Naive thymus-derived CD4-positive, alpha-beta T cell (primary cell): ENCODE measurements around the gene PCP2. TPM values are rescaled to one million over a fixed set of nuclear protein-coding genes. Genes with fewer than 3 reads are reported as not detected.

Source experiments
- ATAC-seq: fragments of 150-1000 bp; cut with Tn5 transposase; 2 replicates; pipeline ENCODE4 v1.10.0; 2021; ENCODE audit warnings: mild to moderate bottlenecking, moderate library complexity
- CTCF ChIA-PET: fragments of 350-600 bp; sonication (Branson Sonifier 250); formaldehyde crosslinking; loops from one replicate; lab custom pipeline; 2021; ENCODE audit warnings: antibody characterized with exemption; lab: Charles Lee
- POLR2A ChIA-PET: fragments of 350-600 bp; sonication (Branson Sonifier 250); formaldehyde crosslinking; loops from one replicate; lab custom pipeline; 2021; ENCODE audit warnings: antibody characterized with exemption, inconsistent platforms; lab: Charles Lee
- DNase-seq, 9 donors: peaks; one replicate each; pipeline versions ENCODE4 v3.0.0 to v3.0.0-alpha.2; 2020 to 2022; ENCODE audit warnings: mixed read lengths in 1 of 9
- H3K27ac ChIP-seq: one replicate; pipeline ENCODE4 v1.7.0; 2013; ENCODE audit warnings: mild to moderate bottlenecking, low read depth, low read length, moderate library complexity
- H3K27me3 ChIP-seq, 2 donors: one replicate each; pipeline ENCODE4 v1.7.0; 2013; ENCODE audit warnings: low read length in 2 of 2, mild to moderate bottlenecking in 2 of 2, moderate library complexity in 2 of 2; ENCODE audit not compliant: control insufficient read depth in 2 of 2, insufficient read depth in 2 of 2
- H3K36me3 ChIP-seq, 3 experiments: 1 replicate in 2 of 3; 2 replicates in 1 of 3; pipeline ENCODE4 v1.7.0; 2013; ENCODE audit warnings: low read length in 3 of 3, mild to moderate bottlenecking in 3 of 3, moderate library complexity in 1 of 3; ENCODE audit not compliant: insufficient read depth in 3 of 3, control insufficient read depth in 2 of 3
- H3K4me1 ChIP-seq, 2 donors: one replicate each; pipeline ENCODE4 v1.7.0; 2013; ENCODE audit warnings: low read length in 2 of 2, mild to moderate bottlenecking in 2 of 2, moderate library complexity in 1 of 2; ENCODE audit not compliant: control insufficient read depth in 2 of 2, insufficient read depth in 2 of 2
- H3K4me3 ChIP-seq: 2 replicates; pipeline ENCODE4 v1.7.0; 2013; ENCODE audit warnings: mild to moderate bottlenecking, low read length
- H3K9me3 ChIP-seq, 3 experiments: 1 replicate in 2 of 3; 2 replicates in 1 of 3; pipeline ENCODE4 v1.7.0; 2013; ENCODE audit warnings: low read length in 3 of 3; ENCODE audit not compliant: control insufficient read depth in 2 of 3
- H3K27ac Mint-ChIP-seq, 9 donors: one replicate each; pipeline ENCODE4 v1.8.0; 2020 to 2022; ENCODE audit warnings: mixed read lengths in 9 of 9, mild to moderate bottlenecking in 8 of 9, moderate library complexity in 5 of 9, inconsistent platforms in 2 of 9
- H3K27me3 Mint-ChIP-seq, 5 donors: one replicate each; pipeline ENCODE4 v1.8.0; 2021 to 2022; ENCODE audit warnings: mixed read lengths in 5 of 5, mild to moderate bottlenecking in 1 of 5
- H3K36me3 Mint-ChIP-seq, 5 donors: one replicate each; pipeline ENCODE4 v1.8.0; 2020 to 2022; ENCODE audit warnings: mixed read lengths in 5 of 5, mild to moderate bottlenecking in 3 of 5, inconsistent platforms in 1 of 5
- H3K4me1 Mint-ChIP-seq, 7 donors: one replicate each; pipeline ENCODE4 v1.8.0; 2020 to 2022; ENCODE audit warnings: mixed read lengths in 7 of 7, mild to moderate bottlenecking in 3 of 7, inconsistent platforms in 1 of 7
- H3K4me3 Mint-ChIP-seq, 10 donors: one replicate each; pipeline ENCODE4 v1.8.0; 2020 to 2022; ENCODE audit warnings: mild to moderate bottlenecking in 10 of 10, mixed read lengths in 10 of 10, moderate library complexity in 6 of 10, inconsistent platforms in 2 of 10
- H3K9me3 Mint-ChIP-seq, 11 donors: one replicate each; pipeline ENCODE4 v1.8.0; 2020 to 2022; ENCODE audit warnings: mixed read lengths in 11 of 11, mild to moderate bottlenecking in 4 of 11, inconsistent platforms in 1 of 11, moderate library complexity in 1 of 11
- intact Hi-C, 2 donors: fragments of 100-400 bp; cut with micrococcal nuclease; formaldehyde crosslinking; loops; one replicate each; pipeline ENCODE4 v1.15.1; 2023
- polyA plus RNA-seq, 2 donors: library from polyadenylated mRNA; unstranded; fragments of 300-500 nt; fragmentation: Illumina TruSeq; gene quantifications; one replicate each; pipeline ENCODE4 v1.2.3, GENCODE V29; 2021
- total RNA-seq, 6 experiments: library from RNA in 5 of 6; stranded (reverse) in 5 of 6; gene quantifications; 1 replicate in 5 of 6; 2 replicates in 1 of 6; pipeline ENCODE4 v1.2.3 and lab custom pipeline; 2021 to 2026

The PCP2 gene
- total and polyA plus RNA-seq, 7 experiments from 2014 or later: 2.2 to 13.4 (median 5.4) TPM; not detected in 2

DNA sequence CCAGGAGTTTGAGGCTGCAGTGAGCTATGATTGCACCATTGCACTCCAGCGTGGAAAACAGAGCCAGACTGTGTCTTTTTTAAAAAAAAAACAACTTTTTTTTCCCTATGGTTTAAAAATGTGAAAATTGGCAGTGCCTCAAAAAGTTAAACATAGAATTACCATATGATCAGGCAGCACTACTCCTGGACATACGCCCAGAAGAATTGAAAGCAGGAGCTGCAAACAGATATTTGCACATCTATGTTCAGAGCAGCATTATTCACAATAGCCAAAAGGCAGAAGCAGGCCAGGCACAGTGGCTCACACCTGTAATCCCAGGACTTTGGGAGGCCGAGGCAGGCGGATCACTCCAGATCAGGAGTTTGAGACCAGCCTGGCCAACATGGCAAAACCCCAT lies 31.6 kb upstream of the PCP2 start:
- POLR2A ChIA-PET: interaction anchor here (1.1 kb wide), 1 partner anchor 13 kb away, joined by 3 read pairs; no protein-coding TSS in a partner anchor
- Histone ChIP-seq H3K36me3 (no peaks in the 10 kb centered on the region), H3K9me3 (no peaks in the 10 kb centered on the region), H3K27ac (no peak overlapping the region), H3K4me3 (no peak overlapping the region), H3K27me3 (no peaks in the 10 kb centered on the region), H3K4me1 (no peaks in the 10 kb centered on the region)
- no peak for ATAC-seq
- H3K4me3 Mint-ChIP-seq: no peak overlapping the region
- intact Hi-C loops: no loop called here
- H3K27ac Mint-ChIP-seq: no peak overlapping the region
- CTCF ChIA-PET: interaction anchor here (0.6 kb wide), 1 partner anchor 127 kb away, joined by 5 read pairs; no protein-coding TSS in a partner anchor
- no peaks in the 10 kb centered on the region for H3K36me3 Mint-ChIP-seq
- no peak for DNase-seq
- H3K9me3 Mint-ChIP-seq: no peaks in the 10 kb centered on the region
- peaks cover 6 to 14% (median 8%) of the 10 kb centered on the region in 5 donors for H3K27me3 Mint-ChIP-seq
- H3K4me1 Mint-ChIP-seq: peaks cover 0 to 11% (median 2%) of the 10 kb centered on the region in 7 donors

DNA sequence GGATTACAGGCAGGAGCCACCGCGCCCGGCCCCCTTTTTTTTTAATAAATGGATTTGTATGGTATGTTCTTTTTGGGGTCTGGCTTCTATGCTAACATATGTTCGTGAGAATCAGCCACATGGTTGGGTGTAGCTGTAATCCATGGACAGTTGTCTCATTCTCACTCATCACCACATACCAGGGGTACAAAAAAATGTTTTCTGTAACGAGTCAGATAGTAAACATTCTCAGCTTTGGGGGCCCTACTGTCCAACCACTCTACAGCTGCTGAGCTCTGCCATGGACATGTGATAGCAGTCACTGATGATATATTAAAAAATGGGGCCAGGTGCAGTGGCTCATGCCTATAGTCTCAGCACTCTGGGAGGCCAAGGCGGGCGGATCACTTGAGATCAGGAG lies 30.2 kb upstream of the PCP2 start:
- H3K36me3 ChIP-seq: no peaks in the 10 kb centered on the region
- ChIA-PET POLR2A (no interaction called here), CTCF (no interaction called here)
- H3K9me3 ChIP-seq: no peaks in the 10 kb centered on the region
- no peak for ATAC-seq
- H3K4me3 ChIP-seq: no peak overlapping the region
- Mint-ChIP-seq H3K9me3 (no peaks in the 10 kb centered on the region), H3K4me3 (no peak overlapping the region), H3K27ac (no peak overlapping the region), H3K4me1 (peaks cover 0 to 6% (median 0%) of the 10 kb centered on the region in 7 donors), H3K36me3 (no peaks in the 10 kb centered on the region), H3K27me3 (peaks cover 0 to 6% (median 2%) of the 10 kb centered on the region in 5 donors)
- no peaks in the 10 kb centered on the region for H3K4me1 ChIP-seq
- intact Hi-C loops: no loop called here
- H3K27me3 ChIP-seq: no peaks in the 10 kb centered on the region
- DNase-seq: no peak
- H3K27ac ChIP-seq: no peak overlapping the region

DNA sequence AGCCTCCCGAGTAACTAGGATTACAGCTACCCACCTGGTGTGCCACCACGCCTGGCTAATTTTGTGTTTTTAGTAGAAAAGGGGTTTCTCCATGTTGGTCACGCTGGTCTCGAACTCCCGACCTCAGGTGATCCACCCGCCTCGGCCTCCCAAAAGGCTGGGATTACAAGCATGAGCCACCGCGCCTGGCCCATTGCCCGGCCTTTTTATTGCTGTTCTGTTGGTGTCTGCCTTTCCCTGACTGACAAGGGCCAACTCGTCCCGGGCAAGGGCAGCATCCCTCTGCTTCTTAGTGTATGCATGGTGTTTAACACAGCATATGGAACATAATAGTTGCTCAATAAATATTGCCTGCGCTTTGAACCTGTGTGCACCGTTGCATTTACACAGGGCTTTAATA lies 29.1 kb upstream of the PCP2 start:
- H3K36me3 ChIP-seq: no peaks in the 10 kb centered on the region
- no peak for ATAC-seq
- ChIA-PET CTCF (no interaction called here), POLR2A (no interaction called here)
- no peaks in the 10 kb centered on the region for H3K36me3 Mint-ChIP-seq
- H3K27me3 Mint-ChIP-seq: peaks cover 0 to 6% (median 2%) of the 10 kb centered on the region in 5 donors
- H3K4me3 ChIP-seq: no peak overlapping the region
- intact Hi-C loops: no loop called here
- H3K4me1 Mint-ChIP-seq: peaks cover 5 to 10% (median 9%) of the 10 kb centered on the region in 7 donors
- H3K27ac Mint-ChIP-seq: no peak overlapping the region
- no peak for DNase-seq
- no peaks in the 10 kb centered on the region for H3K27me3 ChIP-seq
- no peaks in the 10 kb centered on the region for H3K9me3 ChIP-seq
- peaks cover 0 to 9% of the 10 kb centered on the region in 2 donors for H3K4me1 ChIP-seq
- H3K4me3 Mint-ChIP-seq: no peak overlapping the region
- H3K9me3 Mint-ChIP-seq: peaks cover 0 to 1% (median 0%) of the 10 kb centered on the region in 11 donors
- no peak overlapping the region for H3K27ac ChIP-seq

DNA sequence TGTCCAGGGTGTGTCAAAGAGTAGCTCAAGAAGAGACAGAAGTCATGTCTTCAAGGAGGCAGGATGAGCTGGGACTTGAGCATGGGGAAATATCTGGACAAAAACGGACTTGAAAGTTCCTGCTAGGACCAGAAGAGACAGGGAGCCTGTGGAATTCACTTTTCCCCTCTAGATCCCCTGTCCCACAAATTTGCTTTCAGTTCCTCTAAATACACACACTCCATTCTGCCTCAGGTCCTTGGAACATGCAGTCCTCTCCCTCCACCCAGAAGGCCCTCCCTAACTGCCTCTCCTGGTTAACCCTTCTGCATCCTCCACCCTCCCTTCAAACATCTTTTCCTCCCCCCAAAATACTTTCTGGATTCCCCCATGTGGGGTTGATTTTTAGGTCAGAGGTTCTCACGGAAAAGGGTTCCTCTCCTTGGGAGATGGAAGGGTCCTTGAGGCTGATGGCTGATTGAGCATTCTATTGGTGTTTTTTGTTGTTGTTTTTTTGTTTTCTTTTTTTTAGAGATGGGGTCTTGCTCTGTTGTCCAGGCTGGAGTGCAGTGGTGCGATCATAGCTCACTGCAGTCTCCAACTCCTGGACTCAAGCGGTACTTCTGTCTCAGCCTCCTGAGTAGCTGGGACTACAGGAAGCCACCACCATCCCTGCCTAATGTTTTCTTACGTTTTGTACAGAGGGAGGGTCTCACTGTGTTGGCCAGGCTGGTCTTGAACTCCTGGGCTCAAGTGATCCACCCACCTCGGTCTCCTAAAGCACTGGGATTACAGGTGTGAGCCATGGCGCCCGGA lies 28.4 kb upstream of the PCP2 start:
- H3K4me3 Mint-ChIP-seq: peak overlapping the region in 2 of 10 donors; percentile 26 to 34
- Histone ChIP-seq H3K4me3 (no peak overlapping the region), H3K36me3 (no peaks in the 10 kb centered on the region), H3K27ac (no peak overlapping the region), H3K4me1 (peaks cover 0 to 16% of the 10 kb centered on the region in 2 donors), H3K27me3 (no peaks in the 10 kb centered on the region), H3K9me3 (no peaks in the 10 kb centered on the region)
- H3K27ac Mint-ChIP-seq: no peak overlapping the region
- peaks cover 5 to 16% (median 15%) of the 10 kb centered on the region in 7 donors for H3K4me1 Mint-ChIP-seq
- DNase-seq (no peak), ATAC-seq (no peak)
- peaks cover 0 to 3% (median 2%) of the 10 kb centered on the region in 5 donors for H3K27me3 Mint-ChIP-seq
- POLR2A ChIA-PET: interaction anchor here (0.6 kb wide), 1 partner anchor 91 kb away, joined by 3 read pairs; no protein-coding TSS in a partner anchor
- H3K9me3 Mint-ChIP-seq: peaks cover 0 to 1% (median 0%) of the 10 kb centered on the region in 11 donors
- no peaks in the 10 kb centered on the region for H3K36me3 Mint-ChIP-seq
- CTCF ChIA-PET: interaction anchor here (0.6 kb wide), 1 partner anchor 440 kb away, joined by 3 read pairs; no protein-coding TSS in a partner anchor
- intact Hi-C loops: no loop called here

DNA sequence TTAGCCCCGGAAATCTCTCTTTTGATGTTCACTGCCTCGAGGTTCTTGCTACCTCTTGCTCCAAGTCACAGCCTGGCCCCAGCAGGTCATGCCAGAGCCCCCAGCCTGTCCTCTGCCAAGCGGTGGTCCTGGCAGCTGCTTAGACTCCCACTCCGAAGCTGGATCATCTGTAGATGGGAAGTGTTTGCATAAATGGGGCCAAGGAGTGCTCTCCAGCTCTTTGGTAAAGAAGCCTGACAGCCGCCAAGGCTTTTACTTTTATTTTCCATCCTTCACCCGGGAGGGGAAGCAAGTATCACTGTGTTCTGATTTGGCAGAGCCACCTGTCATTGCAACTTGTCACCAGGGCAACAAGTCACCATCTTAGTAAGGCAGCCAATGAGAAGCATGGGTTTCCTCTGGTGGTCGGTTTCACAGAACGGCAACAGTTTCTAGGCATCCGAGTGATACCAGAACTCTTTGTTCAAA lies 24.7 kb upstream of the PCP2 start:
- peak overlapping the region; percentile 72 for H3K27ac ChIP-seq

DNA sequence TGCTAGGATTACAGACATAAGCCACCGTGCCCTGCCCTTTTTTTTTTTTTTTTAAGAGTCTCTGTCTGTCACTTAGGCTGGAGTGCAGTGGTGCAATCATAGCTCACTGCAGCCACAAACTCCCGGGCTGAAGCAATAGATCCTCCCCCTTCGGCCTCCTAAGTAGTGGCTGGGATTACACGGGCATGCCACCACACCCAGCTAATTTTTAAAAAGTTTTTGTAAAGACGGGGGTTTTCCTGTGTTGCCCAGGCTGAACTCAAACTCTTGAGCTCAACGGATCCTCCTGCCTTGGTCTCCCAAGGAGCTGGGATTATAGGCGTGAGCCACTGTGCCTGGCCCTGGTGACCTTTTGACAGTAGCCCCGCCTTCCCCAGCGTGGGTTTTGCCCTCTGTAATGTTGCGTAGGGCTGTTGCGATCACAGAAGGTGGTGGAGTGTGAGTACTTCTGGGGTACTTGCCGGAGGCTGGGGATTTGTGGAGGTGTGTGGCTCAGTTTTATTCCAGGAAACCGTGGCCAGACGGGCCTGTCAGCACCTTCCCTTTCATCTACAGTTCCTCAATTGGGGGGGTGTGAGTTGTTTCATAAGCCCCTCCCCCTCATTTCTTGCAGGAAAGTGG lies 23.7 kb upstream of the PCP2 start:
- no peaks in the 10 kb centered on the region for H3K9me3 ChIP-seq
- no peaks in the 10 kb centered on the region for H3K36me3 ChIP-seq
- peaks cover 0 to 2% (median 0%) of the 10 kb centered on the region in 5 donors for H3K36me3 Mint-ChIP-seq
- peaks cover 7 to 26% (median 20%) of the 10 kb centered on the region in 7 donors for H3K4me1 Mint-ChIP-seq
- H3K27me3 Mint-ChIP-seq: no peaks in the 10 kb centered on the region
- H3K4me3 Mint-ChIP-seq: peak overlapping the region in 8 of 10 donors; percentile 16 to 82 (median 59)
- POLR2A ChIA-PET: interaction anchor here (0.6 to 1.5 kb wide), 4 partner anchors 9 to 260 kb away, joined by 3 to 6 read pairs (median 4); no protein-coding TSS in a partner anchor
- ATAC-seq (peak; percentile 66), DNase-seq (peak in 1 of 9 donors; percentile 37)
- no peak overlapping the region for H3K4me3 ChIP-seq
- H3K27ac Mint-ChIP-seq: peak overlapping the region in 5 of 9 donors; percentile 31 to 83 (median 64)
- intact Hi-C loops: no loop called here
- no peaks in the 10 kb centered on the region for H3K27me3 ChIP-seq
- H3K4me1 ChIP-seq: peaks cover 0 to 18% of the 10 kb centered on the region in 2 donors
- CTCF ChIA-PET: interaction anchor here (0.6 to 0.8 kb wide), 2 partner anchors 21 to 24 kb away, joined by 4 to 5 read pairs; partner anchors contain the start of gene TRAPPC5
- H3K9me3 Mint-ChIP-seq: peaks cover 0 to 1% (median 0%) of the 10 kb centered on the region in 11 donors
- H3K27ac ChIP-seq: peak overlapping the region; percentile 72

More for the DNA sequence above, 24.7 kb upstream of the PCP2 start:
- peaks cover 0 to 16% of the 10 kb centered on the region in 2 donors for H3K4me1 ChIP-seq
- DNase-seq: peak in 7 of 9 donors; percentile 48 to 72 (median 69)
- peak; percentile 74 for ATAC-seq
- no peaks in the 10 kb centered on the region for H3K36me3 ChIP-seq
- ChIA-PET POLR2A (interaction anchor here (1.0 to 1.5 kb wide), 4 partner anchors 10 to 157 kb away, joined by 3 to 6 read pairs (median 4); partner anchors contain the start of genes PET100 and TRAPPC5), CTCF (no interaction called here)
- H3K27me3 ChIP-seq: no peaks in the 10 kb centered on the region
- Mint-ChIP-seq H3K36me3 (no peaks in the 10 kb centered on the region), H3K4me1 (peaks cover 5 to 19% (median 15%) of the 10 kb centered on the region in 7 donors), H3K4me3 (peak overlapping the region; percentile 54 to 84 (median 76)), H3K27ac (peak overlapping the region; percentile 64 to 91 (median 88)), H3K27me3 (no peaks in the 10 kb centered on the region), H3K9me3 (peaks cover 0 to 1% (median 0%) of the 10 kb centered on the region in 11 donors)
- H3K9me3 ChIP-seq: no peaks in the 10 kb centered on the region
- H3K4me3 ChIP-seq: peak overlapping the region; percentile 59
- intact Hi-C loops: no loop called here
